ENCODE measurements around the gene GTF3C2.

DNA sequence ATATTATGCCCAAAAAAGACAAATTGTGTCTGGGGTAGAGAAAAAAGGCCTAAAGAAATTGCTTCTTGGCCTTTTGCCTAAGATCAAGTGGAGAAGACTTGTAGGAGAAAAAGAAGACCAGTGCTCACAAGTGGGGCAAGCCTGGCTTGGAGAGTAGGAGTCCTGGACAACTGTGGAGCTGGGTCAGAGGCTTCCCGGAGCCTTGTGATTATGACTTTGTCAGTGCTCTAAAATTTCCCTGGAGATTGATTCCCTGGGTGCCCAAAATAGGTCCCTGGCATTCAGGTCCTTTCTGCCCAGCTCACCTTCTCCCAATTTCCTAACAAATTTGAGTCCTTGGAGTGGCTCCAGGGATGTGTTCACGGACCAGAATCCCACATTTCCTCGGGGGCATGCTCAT lies 75.1 kb downstream of the GTF3C2 start:
- TF ChIP-seq POLR2A (IDR thresholded peaks at IDR 0.05; ENCODE audit: low read length) (no peak), GATA1 (IDR thresholded peaks at IDR 0.05; ENCODE audit: low read depth, low read length) (no peak)
